B cell (primary cell): ENCODE data around the gene USP27X.

ENCODE experiments used
- CTCF ChIP-seq: fragments of 200-600 bp; IDR thresholded peaks from one replicate; pipeline ENCODE4 v1.8.0; 2022; ENCODE audit warnings: antibody characterized with exemption, mild to moderate bottlenecking
- EZH2 ChIP-seq: IDR thresholded peaks from 2 replicates; pipeline ENCODE4 v1.6.1; 2012; ENCODE audit warnings: borderline replicate concordance, low read depth, mild to moderate bottlenecking, moderate library complexity, low read length; ENCODE audit not compliant: insufficient read depth, poor library complexity, severe bottlenecking

GRCh38 chrX:49862093-49862492, 17.2 kb upstream of the USP27X start:
- no peak for TF ChIP-seq CTCF
- TF ChIP-seq EZH2, result no peak
